Middle frontal gyrus (tissue), 1 donor: ENCODE results near the gene RBFOX2.
A peak's percentile ranks its signal among the peaks of the same experiment; 100 is the strongest.
"Not testable (repeated sequence)": the region's sequence is repeated elsewhere in the genome, so short reads cannot be mapped to it uniquely, and the experiment has no call there.

Source experiments
- DNase-seq: peaks from one replicate; pipeline ENCODE4 v3.0.0-alpha.2; 2015; ENCODE audit warnings: low spot score; ENCODE audit errors: extremely low spot score

Gene RBFOX2

GRCh38 chr22:36044517-36044916, 15.9 kb upstream of the RBFOX2 start:
- DNase-seq = not testable (repeated sequence)

- no peak for DNase-seq
Observed at GRCh38 chr22:36042240-36042639, 13.6 kb upstream of the RBFOX2 start.

- DNase-seq = no peak
Observed at GRCh38 chr22:36039125-36039524, 10.5 kb upstream of the RBFOX2 start.

GRCh38 chr22:36037102-36037758, 8.6 kb upstream of the RBFOX2 start:
- no peak for DNase-seq

- DNase-seq = no peak
Observed at GRCh38 chr22:36036167-36036624, 7.6 kb upstream of the RBFOX2 start.

- no peak for DNase-seq
Observed at GRCh38 chr22:36032611-36033010, 4.0 kb upstream of the RBFOX2 start.

GRCh38 chr22:36029406-36029755, 757 bp upstream of the RBFOX2 start:
- DNase-seq = no peak

GRCh38 chr22:36027935-36028645, 534 bp downstream of the RBFOX2 start:
- DNase-seq = peak; percentile 18

- no peak for DNase-seq
Observed at GRCh38 chr22:36027579-36027934, 1.1 kb downstream of the RBFOX2 start.

- no peak for DNase-seq
Observed at GRCh38 chr22:36026741-36027140, 1.9 kb downstream of the RBFOX2 start.

GRCh38 chr22:36022697-36023096, 5.9 kb downstream of the RBFOX2 start:
- DNase-seq = no peak

GRCh38 chr22:36022162-36022561, 6.5 kb downstream of the RBFOX2 start:
- no peak for DNase-seq

GRCh38 chr22:36021606-36022153, 6.9 kb downstream of the RBFOX2 start:
- no peak for DNase-seq

- DNase-seq = not testable (repeated sequence)
Observed at GRCh38 chr22:36020865-36021264, 7.8 kb downstream of the RBFOX2 start.

GRCh38 chr22:36017651-36018091, 11.0 kb downstream of the RBFOX2 start:
- no peak for DNase-seq

GRCh38 chr22:36016684-36017083, 11.9 kb downstream of the RBFOX2 start:
- no peak for DNase-seq

GRCh38 chr22:36015811-36016529, 12.7 kb downstream of the RBFOX2 start:
- DNase-seq = no peak

- DNase-seq = no peak
Observed at GRCh38 chr22:36015155-36015810, 13.3 kb downstream of the RBFOX2 start.

- no peak for DNase-seq
Observed at GRCh38 chr22:36014546-36015074, 14.0 kb downstream of the RBFOX2 start.

GRCh38 chr22:36012332-36012731, 16.3 kb downstream of the RBFOX2 start:
- DNase-seq = no peak

GRCh38 chr22:36010882-36011281, 17.7 kb downstream of the RBFOX2 start:
- no peak for DNase-seq
